SKM-1 (cell line): ENCODE measurements around the gene LCN15.
A peak's percentile ranks its signal among the peaks of the same experiment; 100 is the strongest.
"Not testable (repeated sequence)": the region's sequence is repeated elsewhere in the genome, so short reads cannot be mapped to it uniquely, and the experiment has no call there.

ENCODE experiments used
- DNase-seq: peaks from one replicate; lab custom pipeline; 2025; ENCODE audit not compliant: unreplicated experiment; lab: John Stamatoyannopoulos, UW

Gene LCN15

DNA sequence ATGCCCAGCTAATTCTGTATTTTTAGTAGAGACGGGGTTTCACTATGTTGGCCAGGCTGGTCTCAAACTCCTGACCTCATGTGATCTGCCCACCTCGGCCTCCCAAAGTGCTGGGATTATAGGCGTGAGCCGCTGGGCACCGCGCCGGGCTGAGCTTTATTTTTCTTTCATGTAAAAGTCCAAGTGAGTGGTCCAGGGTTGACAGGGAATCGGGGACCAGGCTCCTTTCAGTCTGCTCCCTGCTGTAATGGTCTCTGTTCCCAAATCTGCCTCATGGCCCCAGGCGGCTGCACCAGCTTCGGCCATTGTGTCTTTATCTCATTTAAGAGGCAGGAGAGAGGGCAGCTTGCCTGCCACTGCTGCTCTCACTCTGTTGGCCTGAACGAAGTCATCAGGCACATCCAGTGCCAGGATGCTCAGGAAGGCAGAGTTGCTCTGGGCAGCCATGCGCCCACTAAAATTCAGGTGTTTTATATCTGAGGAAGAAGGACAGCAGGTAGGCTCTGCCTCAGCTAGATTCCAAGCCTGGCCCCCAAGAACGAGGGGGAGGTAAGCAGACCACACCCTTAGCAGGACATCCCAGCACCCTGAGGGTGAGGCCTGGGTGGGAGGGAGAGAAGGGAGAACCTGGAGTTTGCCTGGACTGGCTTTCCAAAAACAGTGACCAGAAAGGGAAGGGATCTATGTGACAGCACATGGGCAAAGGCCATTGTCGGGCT is 30.1 kb upstream of the LCN15 start:
- no peak for DNase-seq

DNA sequence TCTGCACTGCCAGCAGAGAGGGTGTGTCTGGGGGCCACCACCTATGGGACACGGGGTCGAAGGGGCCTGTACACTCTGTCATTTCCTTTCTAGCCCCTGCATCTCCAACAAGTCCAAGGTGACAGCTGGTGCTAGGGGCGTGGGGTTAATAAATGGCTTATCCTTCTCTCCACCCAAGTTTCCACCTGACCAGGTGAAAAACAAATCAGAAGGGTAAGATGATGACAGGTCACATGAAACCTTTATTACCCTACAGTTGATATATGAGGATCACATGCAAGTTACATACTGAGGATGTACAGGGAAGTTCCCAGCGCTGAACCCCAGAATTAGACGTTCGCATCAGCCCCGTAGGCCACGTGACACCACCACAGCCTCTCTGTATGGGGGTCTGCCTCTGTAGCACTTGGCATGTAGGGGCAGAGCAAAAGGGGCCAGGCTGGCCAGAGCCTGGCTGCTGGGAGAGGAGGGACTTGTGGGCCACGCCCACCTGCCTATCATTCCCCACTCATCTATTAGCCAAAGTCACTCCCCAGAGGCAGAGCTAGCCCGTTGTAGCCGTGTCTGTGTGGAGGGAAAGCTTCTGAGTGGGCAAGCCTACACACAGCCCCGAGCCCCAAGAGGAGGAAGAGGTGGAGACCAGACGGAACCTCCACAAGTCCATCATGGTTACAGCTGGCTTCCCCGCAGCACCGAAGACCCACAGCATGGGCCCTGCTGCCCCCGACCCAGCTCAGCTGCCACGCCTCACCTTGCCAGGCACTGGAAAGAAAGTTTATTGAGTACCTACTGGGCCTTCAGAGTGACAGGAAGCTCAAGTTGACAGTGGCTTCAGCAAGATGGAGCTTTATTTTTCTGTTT is 29.0 kb upstream of the LCN15 start:
- no peak for DNase-seq

DNA sequence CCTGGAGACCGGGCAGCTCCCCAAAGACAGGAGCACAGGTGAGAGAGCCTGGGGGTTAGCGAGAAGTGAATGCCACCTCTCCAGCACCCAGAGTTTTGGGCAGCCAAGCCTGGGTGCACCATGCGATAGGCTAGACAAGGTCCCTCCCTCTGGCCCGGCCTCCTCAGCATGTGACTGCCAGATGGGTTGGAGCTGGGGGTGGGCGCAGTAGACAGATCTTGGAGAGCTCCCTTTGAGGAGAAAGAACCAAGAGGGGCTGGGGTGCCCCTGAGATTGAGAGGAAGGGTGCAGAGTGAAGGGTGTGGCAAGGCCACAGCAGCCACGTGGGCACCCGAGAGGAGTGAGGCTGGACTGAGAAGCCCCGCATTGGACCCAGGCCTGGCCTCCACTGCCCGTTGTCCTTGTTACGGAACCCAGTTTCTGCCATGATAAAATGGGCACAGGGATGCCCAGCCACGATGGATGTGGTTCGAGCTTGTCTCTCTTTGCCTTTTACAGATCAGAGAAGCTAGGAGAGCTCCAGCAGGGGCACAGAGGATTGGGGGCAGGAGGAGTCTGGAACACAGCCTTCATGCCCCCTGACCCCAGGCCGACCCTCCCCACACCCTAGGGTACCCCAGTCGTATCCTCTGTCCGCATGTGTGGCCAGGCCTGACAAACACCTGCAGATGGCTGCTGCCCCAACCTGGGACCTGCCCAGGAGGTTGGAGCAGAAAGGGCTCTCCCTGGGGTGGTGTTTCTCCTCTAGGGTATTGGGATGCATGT is 28.2 kb upstream of the LCN15 start:
- DNase-seq = no peak

DNA sequence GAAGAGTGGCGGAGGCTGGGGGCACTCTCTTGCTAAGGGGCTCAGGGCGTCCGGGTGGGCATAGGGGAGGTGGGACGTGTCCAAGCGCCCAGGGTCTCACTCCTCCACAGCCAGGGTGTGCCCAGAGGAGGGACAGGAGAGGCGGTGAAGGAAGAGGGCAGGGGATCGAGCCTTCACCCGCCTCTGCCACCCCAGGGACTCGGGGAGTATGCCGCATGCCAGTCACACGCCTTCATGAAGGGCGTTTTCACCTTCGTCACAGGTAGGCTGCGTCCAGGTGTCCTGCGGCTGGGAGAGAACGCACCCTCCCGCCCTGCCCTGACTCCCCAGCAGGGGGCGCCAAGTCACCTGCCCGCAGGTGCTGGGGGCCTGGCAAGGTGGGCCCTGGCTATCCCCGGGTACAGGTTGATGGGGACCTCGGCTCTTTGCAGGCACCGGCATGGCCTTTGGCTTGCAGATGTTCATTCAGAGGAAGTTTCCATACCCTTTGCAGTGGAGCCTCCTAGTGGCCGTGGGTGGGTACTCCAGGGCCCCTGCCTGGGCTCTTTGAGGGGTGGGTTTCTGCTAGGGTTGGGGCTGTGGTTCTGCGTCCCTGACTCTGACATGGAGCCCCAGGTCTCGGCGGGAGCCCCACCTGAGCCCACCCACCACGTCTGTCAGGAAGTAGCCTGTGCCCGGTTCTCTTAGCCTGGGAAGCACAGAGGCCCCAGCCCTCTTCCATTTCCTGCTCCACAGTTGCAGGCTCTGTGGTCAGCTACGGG is 27.4 kb upstream of the LCN15 start:
- DNase-seq = peak; percentile 46

DNA sequence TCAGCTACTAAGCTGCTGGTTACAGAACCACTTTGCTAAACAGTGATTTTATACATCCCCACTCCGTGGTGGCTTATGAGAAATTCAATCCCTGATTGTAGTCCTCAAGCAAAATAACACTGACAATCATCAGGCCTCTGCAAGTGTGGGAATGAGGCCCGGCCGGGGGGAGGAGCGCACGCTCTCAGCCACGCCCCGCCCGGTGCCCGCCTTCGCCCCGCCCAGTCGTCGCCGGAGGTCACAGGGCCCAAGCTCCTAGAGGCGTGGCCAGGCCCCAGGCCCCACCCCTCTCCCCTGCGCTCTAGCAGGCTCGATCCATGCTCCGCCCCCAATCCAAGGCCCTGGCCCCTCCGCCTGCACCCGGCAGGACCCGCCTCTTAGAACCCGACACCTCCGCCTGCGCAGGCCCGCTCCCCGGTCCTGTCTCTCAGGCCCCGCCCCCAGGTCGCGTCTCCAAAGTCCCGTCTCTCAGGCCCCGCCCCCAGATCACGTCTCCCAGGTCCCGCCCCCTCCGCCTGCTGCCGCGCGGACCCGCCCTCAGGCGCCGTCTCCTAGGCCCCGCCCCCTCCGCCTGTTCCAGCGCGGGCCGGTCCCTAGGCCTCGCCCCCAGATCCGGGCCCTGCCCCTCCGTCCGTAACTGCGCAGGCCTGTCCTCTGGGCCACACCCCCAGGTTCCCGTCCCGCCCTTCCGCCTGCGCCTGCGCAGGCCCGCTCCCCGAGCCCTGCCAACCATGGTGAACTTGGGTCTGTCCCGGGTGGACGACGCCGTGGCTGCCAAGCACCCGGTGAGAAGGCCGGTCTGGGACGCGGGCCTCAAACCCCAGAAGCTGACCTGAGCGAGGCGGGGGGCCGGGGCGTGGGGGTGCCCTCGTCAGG is 26.6 kb upstream of the LCN15 start, which contains the start of gene TMEM141:
Gene TMEM141, plus strand, starts transcription at position 705 of the 876 bp plus-strand sequence. Its CDS starts 27 bp downstream, at position 732.
- peak; percentile 98 for DNase-seq

DNA sequence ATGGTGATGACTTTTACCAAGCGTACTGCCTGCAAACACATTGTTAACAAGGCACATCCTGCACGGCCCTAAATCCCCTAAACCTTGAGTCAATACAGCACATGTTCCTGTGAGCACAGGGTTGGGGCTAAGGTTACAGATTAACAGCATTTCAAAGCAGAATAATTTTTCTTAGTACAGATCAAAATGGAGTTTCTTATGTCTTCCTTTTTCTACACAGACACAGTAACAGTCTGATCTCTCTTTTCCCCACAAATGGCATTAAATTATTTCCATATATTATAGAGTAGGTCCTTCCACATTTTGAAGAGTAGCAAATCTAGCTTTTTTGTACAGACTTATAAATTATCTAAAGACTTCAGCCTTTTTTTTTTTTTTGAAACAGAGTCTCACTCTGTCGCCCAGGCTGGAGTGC is 25.2 kb upstream of the LCN15 start:
- DNase-seq = no peak

DNA sequence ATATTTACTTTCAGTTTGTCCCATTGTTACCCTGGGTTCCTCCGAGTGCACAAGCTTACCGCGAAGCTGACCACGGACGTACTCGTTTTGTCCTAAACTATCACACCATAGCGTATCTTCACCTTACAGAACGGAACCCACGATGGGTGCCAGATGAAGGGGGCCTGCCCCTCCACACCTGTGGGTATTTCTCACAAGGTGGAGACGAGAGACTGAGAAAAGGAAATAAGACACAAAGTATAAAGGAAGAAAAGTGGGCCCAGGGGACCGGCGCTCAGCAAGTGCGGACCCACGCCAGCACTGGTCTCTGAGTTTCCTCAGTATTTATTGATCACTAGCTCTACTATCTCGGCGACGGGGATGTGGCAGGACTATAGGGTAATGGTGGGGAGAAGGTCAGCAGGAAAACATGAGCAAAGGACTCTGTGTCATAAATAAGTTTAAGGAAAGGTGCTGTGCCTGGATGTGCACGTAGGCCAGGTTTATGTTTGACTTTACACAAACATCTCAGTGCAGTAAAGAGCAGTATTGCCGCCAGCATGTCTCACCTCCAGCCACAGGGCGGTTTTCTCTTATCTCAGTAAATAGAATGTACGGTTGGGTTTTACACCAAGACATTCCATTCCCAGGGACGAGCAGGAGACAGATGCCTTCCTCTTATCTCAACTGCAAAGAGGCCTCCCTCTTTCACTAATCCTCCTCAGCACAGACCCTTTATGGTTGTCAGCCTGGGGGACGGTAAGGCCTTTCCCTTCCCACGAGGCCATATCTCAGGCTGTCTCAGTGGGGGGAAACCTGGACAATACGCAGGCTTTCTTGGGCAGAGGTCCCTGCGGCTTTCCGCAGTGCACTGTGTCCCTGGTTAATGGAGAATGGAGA is 24.6 kb upstream of the LCN15 start:
- not testable (repeated sequence) for DNase-seq

DNA sequence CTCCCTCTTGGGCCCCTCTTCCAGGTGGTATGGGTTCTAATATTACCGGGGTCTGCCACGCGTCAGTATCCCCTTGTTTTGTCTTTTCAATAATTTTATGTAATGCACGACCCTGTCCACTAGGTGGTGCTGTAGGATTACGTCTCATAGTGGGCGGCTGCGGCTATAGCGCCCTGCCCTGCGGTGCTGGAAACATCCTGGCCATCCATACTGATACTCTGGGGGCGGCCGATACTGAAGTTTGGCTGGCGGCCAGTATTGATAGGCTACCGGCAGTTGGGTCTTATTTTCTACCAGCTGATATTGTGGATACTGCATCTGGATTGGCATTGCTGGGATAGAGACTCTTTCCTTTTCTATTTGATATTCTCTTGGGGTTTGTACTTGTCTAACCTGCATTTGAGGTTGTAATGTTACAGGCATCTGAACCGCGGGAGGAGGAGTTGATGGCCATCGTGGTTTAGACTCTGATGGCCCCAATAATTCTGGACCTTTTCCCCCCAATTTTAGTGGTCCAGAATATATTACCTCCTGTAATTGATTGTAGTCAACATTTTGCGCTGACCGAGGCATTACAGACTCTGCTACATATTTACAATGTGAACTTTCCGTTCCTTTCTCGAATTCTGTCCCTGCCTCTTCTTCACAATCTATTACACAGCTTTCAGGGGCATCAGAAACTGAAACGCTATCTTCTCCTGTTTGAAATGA is 23.5 kb upstream of the LCN15 start:
- peak; percentile 39 for DNase-seq

DNA sequence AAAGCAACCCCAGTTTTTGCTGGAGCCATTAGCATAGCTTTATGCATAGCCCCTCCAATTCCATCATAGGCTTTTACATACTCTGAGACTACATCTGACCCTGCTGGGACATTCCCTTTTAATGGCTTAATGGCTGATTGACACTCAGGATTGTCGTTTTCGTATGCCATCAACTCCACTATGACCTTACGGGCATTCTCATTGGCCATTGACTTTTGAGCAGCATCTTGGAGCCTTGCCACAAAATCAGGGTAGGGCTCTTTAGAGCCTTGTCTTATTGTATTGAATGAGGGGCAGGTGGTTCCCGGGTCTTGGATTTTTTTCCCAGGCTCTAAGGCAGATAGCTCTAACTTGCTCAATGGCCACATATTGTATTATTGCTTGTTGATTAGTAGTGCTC is 22.7 kb upstream of the LCN15 start:
- not testable (repeated sequence) for DNase-seq

DNA sequence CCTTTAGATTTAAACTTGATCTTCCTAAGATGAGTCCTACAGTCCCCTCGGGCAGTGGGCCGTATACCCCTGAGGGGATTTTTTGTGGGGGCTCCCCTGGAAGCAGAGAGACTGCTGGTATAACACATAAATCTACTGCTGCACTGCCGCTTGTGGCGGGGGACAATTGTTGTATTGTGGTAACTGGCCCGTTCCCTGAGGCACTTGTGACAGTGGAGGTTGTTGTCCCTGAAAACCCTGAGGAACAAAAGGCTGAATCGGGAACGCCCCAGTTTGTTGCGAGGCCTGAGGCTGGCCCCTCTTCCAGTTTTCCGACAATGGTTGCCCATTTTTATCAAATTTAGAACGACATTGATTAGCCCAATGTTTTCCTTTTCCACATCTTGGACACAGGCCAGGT is 22.1 kb upstream of the LCN15 start:
- no peak for DNase-seq

DNA sequence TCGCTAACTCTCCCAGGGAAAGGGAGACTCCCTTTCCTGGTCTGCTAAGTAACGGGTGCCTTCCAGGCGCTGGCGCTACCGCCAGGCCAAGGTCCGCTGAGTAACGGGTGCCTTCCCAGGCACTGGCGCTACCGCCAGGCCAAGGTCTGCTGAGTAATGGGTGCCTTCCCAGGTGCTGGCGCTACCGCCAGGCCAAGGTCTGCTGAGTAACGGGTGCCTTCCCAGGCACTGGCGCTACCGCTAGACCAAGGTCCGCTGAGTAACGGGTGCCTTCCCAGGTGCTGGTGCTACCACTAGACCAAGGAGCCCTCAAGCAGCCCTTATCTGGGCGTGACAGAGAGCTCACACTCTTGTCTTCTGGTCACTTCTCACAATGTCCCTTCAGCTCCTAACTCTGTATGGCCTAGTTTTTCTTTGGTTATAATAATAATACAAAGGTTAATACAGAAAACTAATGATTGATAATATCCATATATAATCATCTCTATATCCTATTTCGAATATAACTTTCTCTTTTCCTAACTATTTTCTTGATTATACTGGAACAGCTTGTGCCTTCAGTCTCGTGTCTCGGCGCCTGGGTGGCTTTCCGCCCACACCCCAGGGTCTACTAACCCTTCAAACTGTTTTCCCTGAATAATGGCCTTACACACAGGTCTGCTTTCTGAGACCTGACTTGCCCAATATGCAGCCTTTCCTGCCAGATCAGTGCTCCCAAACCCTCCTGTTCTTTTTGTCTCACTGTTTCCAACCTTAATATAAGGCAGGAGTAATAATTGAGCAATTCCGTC is 21.4 kb upstream of the LCN15 start:
- not testable (repeated sequence) for DNase-seq

DNA sequence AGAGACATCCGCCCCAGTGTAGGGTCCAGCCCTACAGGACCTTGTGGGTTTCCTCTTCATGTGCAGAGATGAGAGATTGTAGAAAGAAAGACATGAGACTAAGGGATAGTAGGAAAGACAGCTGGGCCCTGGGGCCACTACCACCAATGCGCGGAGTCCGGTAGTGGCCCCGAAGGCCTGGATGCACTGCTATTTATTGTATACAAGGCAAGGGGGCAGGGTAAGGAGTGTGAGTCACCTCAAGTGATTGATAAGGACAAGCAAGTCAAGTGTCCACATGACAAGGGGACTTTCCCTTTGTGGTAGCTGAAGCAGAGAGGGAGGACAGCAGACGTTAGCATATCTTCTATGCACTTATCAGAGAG is 20.7 kb upstream of the LCN15 start:
- no peak for DNase-seq

DNA sequence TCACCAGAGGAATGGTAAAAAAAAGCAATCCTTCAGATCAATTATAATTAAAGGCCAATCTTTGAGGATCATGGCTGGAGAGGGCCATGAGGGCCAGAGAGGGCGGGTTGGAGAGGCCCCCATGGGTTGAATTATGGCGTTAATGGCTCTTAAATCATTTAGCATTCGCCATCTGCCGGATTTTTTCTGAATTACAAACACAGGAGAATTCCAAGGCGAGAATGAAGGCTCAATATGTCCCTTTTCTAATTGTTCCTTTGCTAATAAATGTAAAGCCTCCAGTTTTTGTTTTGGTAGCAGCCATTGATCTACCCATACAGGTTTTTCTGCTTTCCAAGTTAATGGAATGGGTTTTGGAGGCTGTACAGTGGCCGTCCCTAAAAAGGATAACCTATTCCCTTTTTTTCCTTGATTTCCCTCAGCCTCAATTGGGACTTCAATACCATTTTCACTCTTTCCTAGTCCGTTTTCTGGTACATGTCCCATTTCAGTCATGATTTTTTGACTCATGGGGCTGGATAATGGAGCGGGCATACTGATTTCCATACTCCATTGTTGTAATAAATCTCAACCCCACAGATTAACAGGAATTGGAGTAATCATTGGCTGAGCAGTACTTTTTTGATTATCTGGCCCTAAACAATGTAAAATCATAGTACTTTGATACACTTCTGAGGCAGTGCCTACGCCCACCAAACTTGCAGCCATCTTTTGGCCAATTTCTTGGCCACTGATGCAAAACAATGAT is 20.1 kb upstream of the LCN15 start:
- DNase-seq = no peak

DNA sequence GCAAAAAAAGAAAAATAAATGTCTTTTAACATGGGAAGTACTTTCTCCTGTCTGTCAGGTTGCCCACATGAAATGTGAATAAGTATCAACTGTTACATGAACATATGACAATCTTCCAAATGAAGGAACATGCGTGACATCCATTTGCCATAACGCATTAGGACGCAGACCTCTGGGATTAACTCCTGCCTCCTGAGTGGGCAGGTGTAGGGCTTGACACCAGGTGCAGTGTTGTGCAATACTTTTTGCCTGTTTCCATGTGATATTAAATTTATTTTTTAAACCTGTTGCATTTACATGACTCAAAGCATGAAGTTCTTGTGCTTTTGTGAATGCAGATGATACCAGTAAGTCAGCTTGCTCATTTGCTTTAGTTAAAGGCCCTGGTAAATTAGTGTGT is 18.1 kb upstream of the LCN15 start:
- DNase-seq = no peak

DNA sequence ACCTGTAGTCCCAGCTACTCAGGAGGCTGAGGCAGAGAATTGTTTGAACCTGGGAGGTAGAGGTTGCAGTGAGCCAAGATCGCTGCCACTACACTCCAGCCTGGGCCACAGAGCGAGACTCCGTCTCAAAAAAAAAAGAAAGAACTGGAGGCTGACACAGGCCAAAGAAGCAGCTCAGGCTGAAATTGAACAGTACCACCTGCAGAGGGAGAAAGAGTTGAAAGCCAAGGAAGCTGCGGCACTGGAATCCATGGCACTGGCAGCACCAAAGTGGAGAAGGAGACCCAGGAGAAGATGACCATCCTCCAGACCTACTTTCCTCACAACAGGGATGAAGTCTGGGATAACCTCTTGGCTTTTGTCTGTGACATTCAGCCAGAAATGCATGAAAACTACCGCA is 15.5 kb upstream of the LCN15 start:
- DNase-seq = no peak

DNA sequence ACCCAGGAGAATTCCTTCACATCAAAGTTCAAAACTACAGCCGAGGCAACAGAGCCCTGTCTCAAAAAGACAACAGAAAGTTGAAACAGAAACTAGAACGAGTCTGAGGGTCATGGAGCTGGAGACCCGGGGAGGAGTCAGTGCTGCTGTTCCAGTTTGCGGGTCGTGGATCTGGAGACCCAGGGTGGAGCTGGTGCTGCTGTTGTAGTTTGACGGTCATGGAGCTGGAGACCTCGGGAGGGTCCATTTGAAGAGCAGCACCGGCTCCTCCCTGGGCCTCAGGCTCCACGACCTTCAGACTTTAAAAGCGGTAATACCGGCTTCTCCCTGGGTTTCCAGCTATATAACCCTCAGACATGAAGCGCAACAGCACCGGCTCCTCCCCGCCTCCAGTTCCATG is 13.0 kb upstream of the LCN15 start:
- no peak for DNase-seq

DNA sequence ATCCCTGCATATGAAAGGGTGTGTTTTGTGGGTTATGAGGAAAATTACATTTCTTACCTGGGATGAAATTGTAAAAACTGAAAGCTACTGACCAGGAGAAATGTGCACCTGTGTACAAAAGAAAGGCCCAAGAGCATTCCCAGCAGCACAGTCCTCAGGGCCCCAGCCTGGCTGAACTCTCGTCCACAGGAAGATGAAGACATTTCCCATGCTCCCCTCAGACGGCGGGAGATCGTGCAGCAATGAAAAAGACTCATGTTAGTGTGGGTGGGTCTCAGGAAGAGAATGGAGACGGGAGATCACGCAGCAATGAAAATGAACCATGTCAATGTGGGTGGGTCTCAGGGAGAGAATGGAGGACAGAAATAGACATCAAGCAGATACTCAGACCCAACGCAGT is 12.6 kb upstream of the LCN15 start:
- no peak for DNase-seq
